HepG2 (cell line): ENCODE measurements around the gene RNF25. TPM values are rescaled to one million over a fixed set of nuclear protein-coding genes. Genes with fewer than 3 reads are reported as not detected.
A peak's percentile ranks its signal among the peaks of the same experiment; 100 is the strongest.

Experiments
- ATRX ChIP-seq: sonication (generic); formaldehyde crosslinking; IDR thresholded peaks from 2 replicates; pipeline ENCODE4 v1.4.0; 2020; ENCODE audit warnings: missing genetic modification reagents, borderline replicate concordance
- BCL6 ChIP-seq: IDR thresholded peaks from 2 replicates; pipeline ENCODE4 v1.6.1; 2016; ENCODE audit warnings: missing genetic modification reagents, missing compliant biosample characterization
- GABPA ChIP-seq, 2 experiments: IDR thresholded peaks; 2 replicates each; pipeline ENCODE4 v1.6.1; 2011 to 2016; ENCODE audit warnings: low read depth in 2 of 2, low read length in 1 of 2, missing biosample characterization in 1 of 2, missing genetic modification characterization in 1 of 2
- HOXA7 ChIP-seq: sonication (generic); formaldehyde crosslinking; IDR thresholded peaks from 2 replicates; pipeline ENCODE4 v1.8.1; 2022; ENCODE audit warnings: mild to moderate bottlenecking, missing genetic modification reagents, moderate library complexity
- MIER3 ChIP-seq: IDR thresholded peaks from 2 replicates; pipeline ENCODE4 v1.6.1; 2016; ENCODE audit warnings: missing compliant biosample characterization, borderline replicate concordance
- PLRG1 ChIP-seq: fragments of 450-650 bp; conservative IDR thresholded peaks from 2 replicates; pipeline ENCODE4 v1.6.1; 2016
- REL ChIP-seq: sonication (generic); formaldehyde crosslinking; conservative IDR thresholded peaks from 2 replicates; pipeline ENCODE4 v1.8.0; 2022; ENCODE audit warnings: mild to moderate bottlenecking, missing genetic modification reagents, moderate library complexity
- RXRA ChIP-seq: sonication (generic); formaldehyde crosslinking; IDR thresholded peaks from 2 replicates; pipeline ENCODE4 v1.5.1; 2020; ENCODE audit warnings: missing genetic modification reagents
- SAFB2 ChIP-seq: sonication (generic); formaldehyde crosslinking; IDR thresholded peaks from 2 replicates; pipeline ENCODE4 v1.5.1; 2020; ENCODE audit warnings: missing genetic modification reagents, low read depth, mild to moderate bottlenecking, borderline replicate concordance
- STAT6 ChIP-seq: sonication (generic); formaldehyde crosslinking; IDR thresholded peaks from 2 replicates; pipeline ENCODE4 v1.4.0; 2020; ENCODE audit warnings: missing genetic modification reagents, mild to moderate bottlenecking, borderline replicate concordance
- TRIM22 ChIP-seq: fragments of 450-650 bp; IDR thresholded peaks from 2 replicates; pipeline ENCODE4 v1.6.1; 2017
- ZBTB44 ChIP-seq: sonication (generic); formaldehyde crosslinking; IDR thresholded peaks from 2 replicates; pipeline ENCODE4 v1.4.0; 2020; ENCODE audit warnings: missing genetic modification reagents
- ZNF136 ChIP-seq: sonication (generic); formaldehyde crosslinking; IDR thresholded peaks from 2 replicates; pipeline ENCODE4 v1.8.1; 2022; ENCODE audit warnings: low read depth, mild to moderate bottlenecking, moderate library complexity, missing genetic modification reagents
- ZNF263 ChIP-seq: sonication (generic); formaldehyde crosslinking; IDR thresholded peaks from 2 replicates; pipeline ENCODE4 v1.4.0; 2020; ENCODE audit warnings: missing genetic modification reagents
- ZNF446 ChIP-seq: sonication (generic); formaldehyde crosslinking; IDR thresholded peaks from 2 replicates; pipeline ENCODE4 v1.5.0; 2020; ENCODE audit warnings: mild to moderate bottlenecking, missing genetic modification reagents
- ZNF609 ChIP-seq: sonication (generic); formaldehyde crosslinking; IDR thresholded peaks from 2 replicates; pipeline ENCODE4 v1.4.0; 2020; ENCODE audit warnings: mild to moderate bottlenecking, missing genetic modification reagents, borderline replicate concordance
- ZNF83 ChIP-seq: sonication (generic); formaldehyde crosslinking; IDR thresholded peaks from 2 replicates; pipeline ENCODE4 v1.4.0; 2020; ENCODE audit warnings: missing genetic modification reagents, mild to moderate bottlenecking, borderline replicate concordance
- polyA plus RNA-seq, 8 experiments: library from polyadenylated mRNA; depleted of rRNA in 3 of 8; stranded (reverse) in 7 of 8; unstranded in 1 of 8; fragments of >200 nt; fragmentation: Illumina TruSeq in 4 of 8; extraction: Trizol in 4 of 8; gene quantifications; 2 replicates each; pipeline versions ENCODE4 v1.2.1 to v1.2.3, GENCODE V29; 2011 to 2016; ENCODE audit warnings: low read depth in 4 of 8, missing spikeins in 1 of 8, mixed read lengths in 1 of 8; ENCODE audit not compliant: insufficient read depth in 1 of 8
- total RNA-seq, 5 experiments: library from RNA; depleted of rRNA; stranded (reverse); fragments of >200 nt; fragmentation: Illumina TruSeq; extraction: Trizol; gene quantifications; 2 replicates each; pipeline ENCODE4 v1.2.3, GENCODE V29; 2016; ENCODE audit warnings: low read depth in 1 of 5

RNF25 gene
- total and polyA plus RNA-seq, 2 of the 13 experiments (the other 11 are each of a cell fraction or from before 2014, with no cell fraction given): 37.0 to 87.6 TPM

- TF ChIP-seq STAT6 (peak; percentile 15; the same call in 1 of the 2 replicates), ZBTB44 (CRISPR knock-in tag) (no peak), ZNF609 (CRISPR knock-in tag) (0 out of 2 replicates have a peak, but pooled peaks have one; percentile 41), SAFB2 (CRISPR knock-in tag) (peak; percentile 75; the same call in 1 of the 2 replicates), MIER3 (peak; percentile 51; the same call in 1 of the 2 replicates), ZNF136 (CRISPR knock-in tag) (no peak), TRIM22 (no peak), REL (CRISPR knock-in tag) (peak; percentile 86), ZNF263 (peak; percentile 23; the same call in 1 of the 2 replicates), ZNF446 (CRISPR knock-in tag) (peak; percentile 80; the same call in 1 of the 2 replicates), HOXA7 (CRISPR knock-in tag) (no peak), ATRX (CRISPR knock-in tag) (no peak), BCL6 (no peak; the same call in 1 of the 2 replicates), RXRA (CRISPR knock-in tag) (peak; percentile 63; the same call in 1 of the 2 replicates), PLRG1 (no peak), GABPA (IDR thresholded peaks at IDR 0.05; ENCODE audit: low read depth, low read length) (peak; percentile 91), GABPA (CRISPR knock-in tag; IDR thresholded peaks at IDR 0.05; ENCODE audit: low read depth) (peak; percentile 99), ZNF83 (CRISPR knock-in tag) (peak; percentile 67; the same call in 1 of the 2 replicates)
These were observed at the start of gene RNF25, which contains the start of gene STK36 (continued) for GRCh38 chr2:218671654-218672566.
